H1 (cell line): ENCODE data around the gene SV2B. TPM values are rescaled to one million over a fixed set of nuclear protein-coding genes. Genes with fewer than 3 reads are reported as not detected.

Source experiments
- JUN ChIP-seq: IDR thresholded peaks from 2 replicates; pipeline ENCODE4 v1.6.1; 2011; ENCODE audit warnings: low read depth, mild to moderate bottlenecking, improper control_type of control experiment, low read length
- RFX5 ChIP-seq: IDR thresholded peaks from 2 replicates; pipeline ENCODE4 v1.6.1; 2011; ENCODE audit warnings: low read depth, low read length, improper control_type of control experiment, borderline replicate concordance
- SIX5 ChIP-seq: IDR thresholded peaks from 2 replicates; pipeline ENCODE4 v1.6.1; 2011; ENCODE audit warnings: mild to moderate bottlenecking, low read depth, low read length
- polyA plus RNA-seq, 7 experiments: library from polyadenylated mRNA; depleted of rRNA in 3 of 7; stranded (reverse) in 5 of 7; unstranded in 2 of 7; fragments of >200 nt in 5 of 7; fragments of 200-250 nt in 2 of 7; gene quantifications; 1 replicate in 5 of 7; 2 replicates in 1 of 7; 4 replicates in 1 of 7; pipeline versions ENCODE4 v1.2.1 to v1.2.3, GENCODE V29; 2011 to 2013; ENCODE audit warnings: missing spikeins in 2 of 7, mixed read lengths in 2 of 7
- total RNA-seq: library from RNA; stranded (reverse); fragmentation: NEBNext Ultra II Directional; extraction: Animal tissue kit (Norgen Biotek cat#: 25700); gene quantifications from 2 replicates; pipeline ENCODE4 v1.2.1, GENCODE V29; 2021
- TF ChIP-seq, protein P1 (sequence below): fragments of 300-600 bp; sonication (generic); IDR thresholded peaks from 2 replicates; pipeline ENCODE4 v1.7.1; 2012; ENCODE audit warnings: low read length, moderate library complexity, mild to moderate bottlenecking, inconsistent platforms; ENCODE audit not compliant: insufficient replicate concordance

The SV2B gene
- total and polyA plus RNA-seq, 2 of the 8 experiments (the other 6 are each of a cell fraction or from before 2014, with no cell fraction given): 0.09 to 0.20 TPM

- TF ChIP-seq, protein P1, sequence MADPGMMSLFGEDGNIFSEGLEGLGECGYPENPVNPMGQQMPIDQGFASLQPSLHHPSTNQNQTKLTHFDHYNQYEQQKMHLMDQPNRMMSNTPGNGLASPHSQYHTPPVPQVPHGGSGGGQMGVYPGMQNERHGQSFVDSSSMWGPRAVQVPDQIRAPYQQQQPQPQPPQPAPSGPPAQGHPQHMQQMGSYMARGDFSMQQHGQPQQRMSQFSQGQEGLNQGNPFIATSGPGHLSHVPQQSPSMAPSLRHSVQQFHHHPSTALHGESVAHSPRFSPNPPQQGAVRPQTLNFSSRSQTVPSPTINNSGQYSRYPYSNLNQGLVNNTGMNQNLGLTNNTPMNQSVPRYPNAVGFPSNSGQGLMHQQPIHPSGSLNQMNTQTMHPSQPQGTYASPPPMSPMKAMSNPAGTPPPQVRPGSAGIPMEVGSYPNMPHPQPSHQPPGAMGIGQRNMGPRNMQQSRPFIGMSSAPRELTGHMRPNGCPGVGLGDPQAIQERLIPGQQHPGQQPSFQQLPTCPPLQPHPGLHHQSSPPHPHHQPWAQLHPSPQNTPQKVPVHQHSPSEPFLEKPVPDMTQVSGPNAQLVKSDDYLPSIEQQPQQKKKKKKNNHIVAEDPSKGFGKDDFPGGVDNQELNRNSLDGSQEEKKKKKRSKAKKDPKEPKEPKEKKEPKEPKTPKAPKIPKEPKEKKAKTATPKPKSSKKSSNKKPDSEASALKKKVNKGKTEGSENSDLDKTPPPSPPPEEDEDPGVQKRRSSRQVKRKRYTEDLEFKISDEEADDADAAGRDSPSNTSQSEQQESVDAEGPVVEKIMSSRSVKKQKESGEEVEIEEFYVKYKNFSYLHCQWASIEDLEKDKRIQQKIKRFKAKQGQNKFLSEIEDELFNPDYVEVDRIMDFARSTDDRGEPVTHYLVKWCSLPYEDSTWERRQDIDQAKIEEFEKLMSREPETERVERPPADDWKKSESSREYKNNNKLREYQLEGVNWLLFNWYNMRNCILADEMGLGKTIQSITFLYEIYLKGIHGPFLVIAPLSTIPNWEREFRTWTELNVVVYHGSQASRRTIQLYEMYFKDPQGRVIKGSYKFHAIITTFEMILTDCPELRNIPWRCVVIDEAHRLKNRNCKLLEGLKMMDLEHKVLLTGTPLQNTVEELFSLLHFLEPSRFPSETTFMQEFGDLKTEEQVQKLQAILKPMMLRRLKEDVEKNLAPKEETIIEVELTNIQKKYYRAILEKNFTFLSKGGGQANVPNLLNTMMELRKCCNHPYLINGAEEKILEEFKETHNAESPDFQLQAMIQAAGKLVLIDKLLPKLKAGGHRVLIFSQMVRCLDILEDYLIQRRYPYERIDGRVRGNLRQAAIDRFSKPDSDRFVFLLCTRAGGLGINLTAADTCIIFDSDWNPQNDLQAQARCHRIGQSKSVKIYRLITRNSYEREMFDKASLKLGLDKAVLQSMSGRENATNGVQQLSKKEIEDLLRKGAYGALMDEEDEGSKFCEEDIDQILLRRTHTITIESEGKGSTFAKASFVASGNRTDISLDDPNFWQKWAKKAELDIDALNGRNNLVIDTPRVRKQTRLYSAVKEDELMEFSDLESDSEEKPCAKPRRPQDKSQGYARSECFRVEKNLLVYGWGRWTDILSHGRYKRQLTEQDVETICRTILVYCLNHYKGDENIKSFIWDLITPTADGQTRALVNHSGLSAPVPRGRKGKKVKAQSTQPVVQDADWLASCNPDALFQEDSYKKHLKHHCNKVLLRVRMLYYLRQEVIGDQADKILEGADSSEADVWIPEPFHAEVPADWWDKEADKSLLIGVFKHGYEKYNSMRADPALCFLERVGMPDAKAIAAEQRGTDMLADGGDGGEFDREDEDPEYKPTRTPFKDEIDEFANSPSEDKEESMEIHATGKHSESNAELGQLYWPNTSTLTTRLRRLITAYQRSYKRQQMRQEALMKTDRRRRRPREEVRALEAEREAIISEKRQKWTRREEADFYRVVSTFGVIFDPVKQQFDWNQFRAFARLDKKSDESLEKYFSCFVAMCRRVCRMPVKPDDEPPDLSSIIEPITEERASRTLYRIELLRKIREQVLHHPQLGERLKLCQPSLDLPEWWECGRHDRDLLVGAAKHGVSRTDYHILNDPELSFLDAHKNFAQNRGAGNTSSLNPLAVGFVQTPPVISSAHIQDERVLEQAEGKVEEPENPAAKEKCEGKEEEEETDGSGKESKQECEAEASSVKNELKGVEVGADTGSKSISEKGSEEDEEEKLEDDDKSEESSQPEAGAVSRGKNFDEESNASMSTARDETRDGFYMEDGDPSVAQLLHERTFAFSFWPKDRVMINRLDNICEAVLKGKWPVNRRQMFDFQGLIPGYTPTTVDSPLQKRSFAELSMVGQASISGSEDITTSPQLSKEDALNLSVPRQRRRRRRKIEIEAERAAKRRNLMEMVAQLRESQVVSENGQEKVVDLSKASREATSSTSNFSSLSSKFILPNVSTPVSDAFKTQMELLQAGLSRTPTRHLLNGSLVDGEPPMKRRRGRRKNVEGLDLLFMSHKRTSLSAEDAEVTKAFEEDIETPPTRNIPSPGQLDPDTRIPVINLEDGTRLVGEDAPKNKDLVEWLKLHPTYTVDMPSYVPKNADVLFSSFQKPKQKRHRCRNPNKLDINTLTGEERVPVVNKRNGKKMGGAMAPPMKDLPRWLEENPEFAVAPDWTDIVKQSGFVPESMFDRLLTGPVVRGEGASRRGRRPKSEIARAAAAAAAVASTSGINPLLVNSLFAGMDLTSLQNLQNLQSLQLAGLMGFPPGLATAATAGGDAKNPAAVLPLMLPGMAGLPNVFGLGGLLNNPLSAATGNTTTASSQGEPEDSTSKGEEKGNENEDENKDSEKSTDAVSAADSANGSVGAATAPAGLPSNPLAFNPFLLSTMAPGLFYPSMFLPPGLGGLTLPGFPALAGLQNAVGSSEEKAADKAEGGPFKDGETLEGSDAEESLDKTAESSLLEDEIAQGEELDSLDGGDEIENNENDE: no peak
- TF ChIP-seq SIX5: no peak
- no peak for TF ChIP-seq RFX5
- no peak for TF ChIP-seq JUN
Observed at GRCh38 chr15:91284758-91285466, 184.9 kb downstream of the SV2B start (continued).
